GM11168 (cell line): ENCODE measurements around the gene CPSF6.
"Not testable (repeated sequence)": the region's sequence is repeated elsewhere in the genome, so short reads cannot be mapped to it uniquely, and the experiment has no call there.

ENCODE experiments used
- in situ Hi-C: fragments of 300-500 bp; cut with MboI; formaldehyde crosslinking; loops from one replicate; pipeline ENCODE4 v1.12.0; 2022; ENCODE audit warnings: low sequenced_read_pairs; ENCODE audit not compliant: unreplicated experiment

Gene CPSF6

GRCh38 chr12:69239352-69239921 is at the start of gene CPSF6:
Gene CPSF6, plus strand, starts transcription at chr12:69239569. Its CDS starts 78 bp downstream, at chr12:69239647.
- in situ Hi-C loops: no loop called here

GRCh38 chr12:69196302-69197288 is 42.8 kb upstream of the CPSF6 start:
- in situ Hi-C loops: no loop called here

GRCh38 chr12:69199976-69200375 is 39.4 kb upstream of the CPSF6 start:
- in situ Hi-C loops: not testable (repeated sequence)

- in situ Hi-C loops: no loop called here
Observed at GRCh38 chr12:69204191-69204590, 35.2 kb upstream of the CPSF6 start.

- in situ Hi-C loops: no loop called here
Observed at GRCh38 chr12:69210661-69211060, 28.7 kb upstream of the CPSF6 start.

GRCh38 chr12:69211160-69211559 is 28.2 kb upstream of the CPSF6 start:
- in situ Hi-C loops: no loop called here

GRCh38 chr12:69214169-69214568 is 25.2 kb upstream of the CPSF6 start:
- in situ Hi-C loops: no loop called here

- in situ Hi-C loops: no loop called here
Observed at GRCh38 chr12:69225251-69225910, 14.0 kb upstream of the CPSF6 start.

GRCh38 chr12:69231479-69231878 is 7.9 kb upstream of the CPSF6 start:
- in situ Hi-C loops: no loop called here

- in situ Hi-C loops: no loop called here
Observed at GRCh38 chr12:69238589-69239351, 599 bp upstream of the CPSF6 start.

- in situ Hi-C loops: no loop called here
Observed at GRCh38 chr12:69239922-69240630, 707 bp downstream of the CPSF6 start.

- in situ Hi-C loops: no loop called here
Observed at GRCh38 chr12:69240631-69240995, 1.2 kb downstream of the CPSF6 start.

- in situ Hi-C loops: no loop called here
Observed at GRCh38 chr12:69241438-69242092, 2.2 kb downstream of the CPSF6 start.

- in situ Hi-C loops: no loop called here
Observed at GRCh38 chr12:69243099-69244084, 4.0 kb downstream of the CPSF6 start.

GRCh38 chr12:69247268-69248018 is 8.1 kb downstream of the CPSF6 start:
- in situ Hi-C loops: loop anchor here (5.0 kb wide), 1 partner anchor 85 kb away; no protein-coding TSS in a partner anchor

GRCh38 chr12:69252033-69252432 is 12.7 kb downstream of the CPSF6 start:
- in situ Hi-C loops: no loop called here

- in situ Hi-C loops: no loop called here
Observed at GRCh38 chr12:69254046-69254445, 14.7 kb downstream of the CPSF6 start.
